Activated naive CD8-positive, alpha-beta T cell treated with anti-CD3 and anti-CD28 coated beads, Interleukin-2, amount 50 U/mL, for 24 hours (primary cell): Measurements from ENCODE around the gene MGAT4D.
A peak's percentile ranks its signal among the peaks of the same experiment; 100 is the strongest.
"Not testable (repeated sequence)": the region's sequence is repeated elsewhere in the genome, so short reads cannot be mapped to it uniquely, and the experiment has no call there.

Experiments
- ATAC-seq: fragments of 150-1000 bp; cut with Tn5 transposase; one replicate; pipeline ENCODE4 v1.10.0; 2021
- DNase-seq: peaks from one replicate; pipeline ENCODE4 v3.0.0; 2021
- H3K27ac Mint-ChIP-seq: one replicate; pipeline ENCODE4 v1.8.0; 2021; ENCODE audit warnings: mild to moderate bottlenecking, mixed read lengths
- H3K27me3 Mint-ChIP-seq: one replicate; pipeline ENCODE4 v1.8.0; 2021; ENCODE audit warnings: mixed read lengths
- H3K36me3 Mint-ChIP-seq: one replicate; pipeline ENCODE4 v1.8.0; 2021; ENCODE audit warnings: low read depth, mixed read lengths
- H3K4me1 Mint-ChIP-seq: one replicate; pipeline ENCODE4 v1.8.0; 2021; ENCODE audit warnings: mixed read lengths
- H3K4me3 Mint-ChIP-seq: one replicate; pipeline ENCODE4 v1.8.0; 2021; ENCODE audit warnings: mild to moderate bottlenecking, moderate library complexity, mixed read lengths
- H3K9me3 Mint-ChIP-seq: one replicate; pipeline ENCODE4 v1.8.0; 2021; ENCODE audit warnings: mixed read lengths

The MGAT4D gene

GRCh38 chr4:140469791-140470733 lies 28.0 kb downstream of the MGAT4D start:
- Mint-ChIP-seq H3K4me3 (no peak overlapping the region), H3K4me1 (no peaks in the 10 kb centered on the region), H3K36me3 (no peaks in the 10 kb centered on the region), H3K27ac (no peak overlapping the region), H3K9me3 (no peaks in the 10 kb centered on the region), H3K27me3 (peaks cover 14% of the 10 kb centered on the region)
- ATAC-seq: no peak
- no peak for DNase-seq

- Mint-ChIP-seq H3K36me3 (no peaks in the 10 kb centered on the region), H3K27me3 (peaks cover 20% of the 10 kb centered on the region), H3K4me3 (no peak overlapping the region), H3K27ac (no peak overlapping the region), H3K9me3 (no peaks in the 10 kb centered on the region), H3K4me1 (no peaks in the 10 kb centered on the region)
- ATAC-seq (no peak), DNase-seq (no peak)
Observed at GRCh38 chr4:140466146-140466545, 31.9 kb downstream of the MGAT4D start.

- DNase-seq (no peak), ATAC-seq (no peak)
- peaks cover 16% of the 10 kb centered on the region for H3K27me3 Mint-ChIP-seq
- H3K4me1 Mint-ChIP-seq: no peaks in the 10 kb centered on the region
- H3K9me3 Mint-ChIP-seq: no peaks in the 10 kb centered on the region
- no peaks in the 10 kb centered on the region for H3K36me3 Mint-ChIP-seq
- H3K27ac Mint-ChIP-seq: no peak overlapping the region
- no peak overlapping the region for H3K4me3 Mint-ChIP-seq
Observed at GRCh38 chr4:140463614-140464013, 34.5 kb downstream of the MGAT4D start.

- H3K4me1 Mint-ChIP-seq: no peaks in the 10 kb centered on the region
- H3K27ac Mint-ChIP-seq: no peak overlapping the region
- H3K9me3 Mint-ChIP-seq: no peaks in the 10 kb centered on the region
- no peaks in the 10 kb centered on the region for H3K36me3 Mint-ChIP-seq
- no peak overlapping the region for H3K4me3 Mint-ChIP-seq
- ATAC-seq: no peak
- no peak for DNase-seq
- H3K27me3 Mint-ChIP-seq: peaks cover 16% of the 10 kb centered on the region
Observed at GRCh38 chr4:140463182-140463581, 34.9 kb downstream of the MGAT4D start.

- no peak for DNase-seq
- Mint-ChIP-seq H3K9me3 (no peaks in the 10 kb centered on the region), H3K27me3 (peaks cover 37% of the 10 kb centered on the region), H3K27ac (no peak overlapping the region), H3K36me3 (no peaks in the 10 kb centered on the region), H3K4me1 (no peaks in the 10 kb centered on the region), H3K4me3 (no peak overlapping the region)
- no peak for ATAC-seq
Observed at GRCh38 chr4:140450352-140450751, 47.7 kb downstream of the MGAT4D start.

GRCh38 chr4:140448830-140449229 lies 49.3 kb downstream of the MGAT4D start:
- no peak for DNase-seq
- no peaks in the 10 kb centered on the region for H3K9me3 Mint-ChIP-seq
- no peak overlapping the region for H3K27ac Mint-ChIP-seq
- H3K36me3 Mint-ChIP-seq: no peaks in the 10 kb centered on the region
- H3K27me3 Mint-ChIP-seq: peaks cover 35% of the 10 kb centered on the region
- no peaks in the 10 kb centered on the region for H3K4me1 Mint-ChIP-seq
- H3K4me3 Mint-ChIP-seq: no peak overlapping the region
- no peak for ATAC-seq

GRCh38 chr4:140448162-140448561 lies 49.9 kb downstream of the MGAT4D start:
- Mint-ChIP-seq H3K27ac (no peak overlapping the region), H3K9me3 (no peaks in the 10 kb centered on the region), H3K4me1 (no peaks in the 10 kb centered on the region), H3K36me3 (no peaks in the 10 kb centered on the region), H3K4me3 (no peak overlapping the region), H3K27me3 (peaks cover 35% of the 10 kb centered on the region)
- ATAC-seq (no peak), DNase-seq (no peak)

GRCh38 chr4:140444347-140444746 lies 53.7 kb downstream of the MGAT4D start:
- not testable (repeated sequence) for H3K4me3 Mint-ChIP-seq, H3K9me3 Mint-ChIP-seq, H3K4me1 Mint-ChIP-seq, H3K27ac Mint-ChIP-seq, DNase-seq, H3K36me3 Mint-ChIP-seq, ATAC-seq
- peaks cover 25% of the 10 kb centered on the region for H3K27me3 Mint-ChIP-seq

GRCh38 chr4:140439644-140440142 lies 58.4 kb downstream of the MGAT4D start:
- Mint-ChIP-seq H3K27me3 (peaks cover 6% of the 10 kb centered on the region), H3K36me3 (no peaks in the 10 kb centered on the region), H3K4me3 (no peak overlapping the region), H3K27ac (no peak overlapping the region), H3K9me3 (no peaks in the 10 kb centered on the region), H3K4me1 (no peaks in the 10 kb centered on the region)
- DNase-seq (no peak), ATAC-seq (no peak)

- H3K36me3 Mint-ChIP-seq: no peaks in the 10 kb centered on the region
- H3K27ac Mint-ChIP-seq: no peak overlapping the region
- ATAC-seq (no peak), DNase-seq (no peak)
- peaks cover 9% of the 10 kb centered on the region for H3K4me1 Mint-ChIP-seq
- H3K4me3 Mint-ChIP-seq: peak overlapping the region; percentile 78
- H3K27me3 Mint-ChIP-seq: peaks cover 61% of the 10 kb centered on the region
- no peaks in the 10 kb centered on the region for H3K9me3 Mint-ChIP-seq
Observed at GRCh38 chr4:140427919-140428471, 70.1 kb downstream of the MGAT4D start.

GRCh38 chr4:140427106-140427918 lies 70.8 kb downstream of the MGAT4D start, which contains the start of gene CLGN:
Gene CLGN, minus strand, starts transcription at chr4:140427648. Its CDS starts 14,570 bp downstream, at chr4:140413078.
- DNase-seq: peak; percentile 71
- no peak within 1 kb of the TSS for H3K27ac Mint-ChIP-seq
- peaks cover 64% of the 10 kb centered on the region for H3K27me3 Mint-ChIP-seq
- H3K4me3 Mint-ChIP-seq: peak within 1 kb of the TSS; percentile 78
- no peaks in the 10 kb centered on the region for H3K36me3 Mint-ChIP-seq
- H3K9me3 Mint-ChIP-seq: no peaks in the 10 kb centered on the region
- ATAC-seq: peak; percentile 89
- H3K4me1 Mint-ChIP-seq: peaks cover 9% of the 10 kb centered on the region

GRCh38 chr4:140426610-140427105 lies 71.4 kb downstream of the MGAT4D start:
- no peak for ATAC-seq

GRCh38 chr4:140423106-140423505 lies 75.0 kb downstream of the MGAT4D start:
- peaks cover 48% of the 10 kb centered on the region for H3K27me3 Mint-ChIP-seq
- H3K27ac Mint-ChIP-seq: no peak overlapping the region
- ATAC-seq (no peak), DNase-seq (no peak)
- H3K4me1 Mint-ChIP-seq: peaks cover 9% of the 10 kb centered on the region
- H3K4me3 Mint-ChIP-seq: no peak overlapping the region
- no peaks in the 10 kb centered on the region for H3K36me3 Mint-ChIP-seq
- no peaks in the 10 kb centered on the region for H3K9me3 Mint-ChIP-seq

More at GRCh38 chr4:140426610-140427105, 71.4 kb downstream of the MGAT4D start:
- Mint-ChIP-seq H3K36me3 (no peaks in the 10 kb centered on the region), H3K9me3 (no peaks in the 10 kb centered on the region), H3K27me3 (peaks cover 65% of the 10 kb centered on the region), H3K4me3 (peak overlapping the region; percentile 78), H3K4me1 (peaks cover 9% of the 10 kb centered on the region), H3K27ac (no peak overlapping the region)
- DNase-seq: peak; percentile 8
